SK-N-SH (cell line): ENCODE measurements around the gene COL8A1. TPM values are rescaled to one million over a fixed set of nuclear protein-coding genes. Genes with fewer than 3 reads are reported as not detected.

Source experiments
- CTCF ChIA-PET: fragments of 300-600, 350-600 bp; formaldehyde crosslinking; extraction: SDS; loops from one replicate; lab custom pipeline; 2021; lab: Yijun Ruan, JAX
- POLR2A ChIA-PET: fragments of 350-600 bp; sonication (Branson Sonifier 250); formaldehyde crosslinking; extraction: SDS; loops from one replicate; lab custom pipeline; 2020; ENCODE audit warnings: antibody characterized with exemption, inconsistent platforms; lab: Yijun Ruan, JAX
- DNase-seq: peaks from one replicate; pipeline ENCODE4 v3.0.0; 2012
- H2AFZ ChIP-seq: fragments of 200-600 bp; sonication (generic); 2 replicates; pipeline ENCODE4 v1.8.1; 2016; ENCODE audit warnings: antibody characterized with exemption, mild to moderate bottlenecking, low read depth
- H3F3A ChIP-seq: fragments of 200-600 bp; sonication (generic); replicated peaks from 2 replicates; pipeline ENCODE3; 2016; ENCODE audit warnings: antibody characterized with exemption, mild to moderate bottlenecking; ENCODE audit not compliant: insufficient read depth
- H3K27ac ChIP-seq, 2 experiments: fragments of 200-500 bp in 1 of 2; fragments of 200-600 bp in 1 of 2; sonication (Bioruptor generic) in 1 of 2; sonication (generic), shearing (Covaris generic) in 1 of 2; 2 replicates each; pipeline versions ENCODE4 v1.5.1 to v1.6.1; 2014 to 2016; ENCODE audit warnings: low read depth in 2 of 2, inconsistent platforms in 1 of 2, low read length in 1 of 2, mild to moderate bottlenecking in 1 of 2, mixed read lengths in 1 of 2
- H3K27me3 ChIP-seq: fragments of 200-600 bp; sonication (generic), shearing (Covaris generic); 2 replicates; pipeline ENCODE4 v1.6.1; 2016; ENCODE audit warnings: mixed run types; ENCODE audit not compliant: insufficient read depth
- H3K36me3 ChIP-seq, 2 experiments: fragments of 200-500 bp in 1 of 2; fragments of 200-600 bp in 1 of 2; sonication (Bioruptor generic) in 1 of 2; sonication (generic) in 1 of 2; replicated peaks in 1 of 2; 2 replicates each; pipeline versions ENCODE3 to v1.5.1; 2014 to 2016; ENCODE audit warnings: low read length in 1 of 2, mild to moderate bottlenecking in 1 of 2; ENCODE audit not compliant: insufficient read depth in 2 of 2, control insufficient read depth in 1 of 2
- H3K4me1 ChIP-seq, 2 experiments: fragments of 200-500 bp in 1 of 2; fragments of 200-600 bp in 1 of 2; sonication (Bioruptor generic) in 1 of 2; sonication (generic), shearing (Covaris generic) in 1 of 2; 2 replicates each; pipeline versions ENCODE4 v1.5.1 to v1.6.1; 2014 to 2016; ENCODE audit warnings: low read depth in 1 of 2, low read length in 1 of 2, mixed run types in 1 of 2; ENCODE audit not compliant: insufficient read depth in 2 of 2, control insufficient read depth in 1 of 2
- H3K4me2 ChIP-seq: fragments of 200-600 bp; sonication (generic), shearing (Covaris generic); 2 replicates; pipeline ENCODE4 v1.6.1; 2017; ENCODE audit warnings: mixed run types
- H3K4me3 ChIP-seq, 2 experiments: fragments of 200-500 bp in 1 of 2; fragments of 200-600 bp in 1 of 2; sonication (Bioruptor generic) in 1 of 2; sonication (generic), shearing (Covaris generic) in 1 of 2; 2 replicates each; pipeline versions ENCODE4 v1.5.1 to v1.8.1; 2014 to 2016; ENCODE audit warnings: low read depth in 2 of 2, inconsistent platforms in 1 of 2, low read length in 1 of 2, mild to moderate bottlenecking in 1 of 2, mixed read lengths in 1 of 2, moderate library complexity in 1 of 2
- H3K79me2 ChIP-seq: fragments of 200-600 bp; sonication (generic); 2 replicates; pipeline ENCODE4 v1.8.1; 2017; ENCODE audit warnings: mild to moderate bottlenecking; ENCODE audit not compliant: insufficient read depth
- H3K9ac ChIP-seq: fragments of 200-600 bp; sonication (generic); 2 replicates; pipeline ENCODE4 v1.6.1; 2017; ENCODE audit warnings: mixed run types
- H3K9me2 ChIP-seq: fragments of 200-600 bp; sonication (generic); 2 replicates; pipeline ENCODE4 v1.6.1; 2017; ENCODE audit warnings: mixed run types
- H3K9me3 ChIP-seq: fragments of 200-600 bp; sonication (generic); 2 replicates; pipeline ENCODE4 v1.6.1; 2017; ENCODE audit warnings: mixed run types, mild to moderate bottlenecking, moderate library complexity
- H4K20me1 ChIP-seq: fragments of 200-600 bp; sonication (generic); 2 replicates; pipeline ENCODE4 v1.6.1; 2017; ENCODE audit warnings: mild to moderate bottlenecking, mixed run types; ENCODE audit not compliant: insufficient read depth
- CHD2 ChIP-seq: fragments of 150-350 bp; IDR thresholded peaks from 2 replicates; pipeline ENCODE4 v1.6.1; 2018; ENCODE audit warnings: low read length; ENCODE audit not compliant: partially characterized antibody
- FOSL2 ChIP-seq: IDR thresholded peaks from 2 replicates; pipeline ENCODE4 v1.4.0; 2012; ENCODE audit warnings: low read depth, mild to moderate bottlenecking, moderate library complexity, borderline replicate concordance
- FOXJ3 ChIP-seq: sonication (generic); formaldehyde crosslinking; IDR thresholded peaks from 2 replicates; pipeline ENCODE4 v1.5.1; 2020; ENCODE audit warnings: mild to moderate bottlenecking, missing genetic modification reagents
- FOXM1 ChIP-seq: IDR thresholded peaks from 2 replicates; pipeline ENCODE4 v1.4.0; 2012; ENCODE audit warnings: low read depth, mild to moderate bottlenecking
- JUND ChIP-seq: IDR thresholded peaks from 2 replicates; pipeline ENCODE4 v1.4.0; 2012
- NFIC ChIP-seq: IDR thresholded peaks from 2 replicates; pipeline ENCODE4 v1.4.0; 2012; ENCODE audit warnings: borderline replicate concordance
- RXRA ChIP-seq: IDR thresholded peaks from 2 replicates; pipeline ENCODE4 v1.4.0; 2012; ENCODE audit warnings: low read depth, mild to moderate bottlenecking, borderline replicate concordance
- SIN3A ChIP-seq: IDR thresholded peaks from 2 replicates; pipeline ENCODE4 v1.6.1; 2012; ENCODE audit warnings: low read depth, mild to moderate bottlenecking, low read length, moderate library complexity, borderline replicate concordance
- TAF1 ChIP-seq: IDR thresholded peaks from 2 replicates; pipeline ENCODE4 v1.6.1; 2012; ENCODE audit warnings: low read depth, mild to moderate bottlenecking, low read length, moderate library complexity, borderline replicate concordance
- TCF12 ChIP-seq: IDR thresholded peaks from 2 replicates; pipeline ENCODE4 v1.4.0; 2012
- WGBS: methylation state at CpG from one replicate; pipeline ENCODE4 v1.1.6; 2017; ENCODE audit warnings: low lambda C conversion rate; 5-methylcytosine and 5-hydroxymethylcytosine counted together
- polyA plus RNA-seq, 3 experiments: library from polyadenylated mRNA; depleted of rRNA; stranded (reverse); fragments of >200 nt; gene quantifications; 2 replicates each; pipeline ENCODE4 v1.2.3, GENCODE V29; 2012
- TF ChIP-seq, protein P1 (sequence below): IDR thresholded peaks from 2 replicates; pipeline ENCODE4 v1.4.0; 2012; ENCODE audit warnings: low read depth, borderline replicate concordance
- TF ChIP-seq, protein P2 (sequence below): fragments of 200-600 bp; sonication (generic); IDR thresholded peaks from 2 replicates; pipeline ENCODE4 v1.6.1; 2017; ENCODE audit warnings: antibody characterized with exemption, mild to moderate bottlenecking, moderate library complexity
- TF ChIP-seq, protein P3 (sequence below): IDR thresholded peaks from 2 replicates; pipeline ENCODE4; 2012

COL8A1 gene
- polyA plus RNA-seq, 1 of the 3 experiments (the other 2 are of a cell fraction) = 4.0 TPM

DNA sequence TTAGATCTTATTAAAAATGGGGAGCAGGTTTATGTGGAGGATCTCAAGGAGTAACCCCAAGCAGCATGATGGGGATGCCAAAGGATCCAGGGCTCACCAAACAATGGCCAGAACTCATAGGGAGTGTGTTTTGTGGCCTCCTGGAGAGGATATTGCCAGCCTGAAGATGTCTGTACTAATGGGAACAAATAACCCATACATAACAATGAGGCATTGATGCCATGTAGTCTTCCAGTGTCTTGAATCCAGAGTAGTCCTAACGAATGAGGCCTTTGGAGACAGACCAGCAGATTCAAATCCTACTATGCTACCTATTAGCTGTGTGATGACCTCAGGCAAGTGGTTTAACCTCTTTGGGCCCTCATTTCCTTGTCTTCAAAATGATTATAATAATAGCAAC, 134.3 kb downstream of the COL8A1 start:
- Histone ChIP-seq H3K9me2 (no peaks in the 10 kb centered on the region), H2AFZ (no peak overlapping the region), H3K27ac (no peak overlapping the region), H3K27me3 (no peaks in the 10 kb centered on the region), H3K4me2 (no peak overlapping the region), H3K4me3 (no peak overlapping the region), H3K4me1 (peaks cover 0 to 16% of the 10 kb centered on the region in 2 experiments; a peak in 1 of 4 replicates), H4K20me1 (no peaks in the 10 kb centered on the region), H3K9me3 (no peaks in the 10 kb centered on the region), H3F3A (peaks cover 4% of the 10 kb centered on the region), H3K79me2 (no peaks in the 10 kb centered on the region), H3K36me3 (no peaks in the 10 kb centered on the region), H3K9ac (no peak overlapping the region)
- POLR2A ChIA-PET = no interaction called here
- 31% methylated on average over 1 of the region's 1 CpG for WGBS
- no peak for DNase-seq
- CTCF ChIA-PET = no interaction called here
- TF ChIP-seq JUND = no peak
- no peak for TF ChIP-seq CHD2
- TF ChIP-seq, protein P1, sequence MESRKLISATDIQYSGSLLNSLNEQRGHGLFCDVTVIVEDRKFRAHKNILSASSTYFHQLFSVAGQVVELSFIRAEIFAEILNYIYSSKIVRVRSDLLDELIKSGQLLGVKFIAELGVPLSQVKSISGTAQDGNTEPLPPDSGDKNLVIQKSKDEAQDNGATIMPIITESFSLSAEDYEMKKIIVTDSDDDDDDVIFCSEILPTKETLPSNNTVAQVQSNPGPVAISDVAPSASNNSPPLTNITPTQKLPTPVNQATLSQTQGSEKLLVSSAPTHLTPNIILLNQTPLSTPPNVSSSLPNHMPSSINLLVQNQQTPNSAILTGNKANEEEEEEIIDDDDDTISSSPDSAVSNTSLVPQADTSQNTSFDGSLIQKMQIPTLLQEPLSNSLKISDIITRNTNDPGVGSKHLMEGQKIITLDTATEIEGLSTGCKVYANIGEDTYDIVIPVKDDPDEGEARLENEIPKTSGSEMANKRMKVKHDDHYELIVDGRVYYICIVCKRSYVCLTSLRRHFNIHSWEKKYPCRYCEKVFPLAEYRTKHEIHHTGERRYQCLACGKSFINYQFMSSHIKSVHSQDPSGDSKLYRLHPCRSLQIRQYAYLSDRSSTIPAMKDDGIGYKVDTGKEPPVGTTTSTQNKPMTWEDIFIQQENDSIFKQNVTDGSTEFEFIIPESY = no peak
- TF ChIP-seq FOXJ3 (CRISPR knock-in tag) = no peak
- TF ChIP-seq, protein P2, sequence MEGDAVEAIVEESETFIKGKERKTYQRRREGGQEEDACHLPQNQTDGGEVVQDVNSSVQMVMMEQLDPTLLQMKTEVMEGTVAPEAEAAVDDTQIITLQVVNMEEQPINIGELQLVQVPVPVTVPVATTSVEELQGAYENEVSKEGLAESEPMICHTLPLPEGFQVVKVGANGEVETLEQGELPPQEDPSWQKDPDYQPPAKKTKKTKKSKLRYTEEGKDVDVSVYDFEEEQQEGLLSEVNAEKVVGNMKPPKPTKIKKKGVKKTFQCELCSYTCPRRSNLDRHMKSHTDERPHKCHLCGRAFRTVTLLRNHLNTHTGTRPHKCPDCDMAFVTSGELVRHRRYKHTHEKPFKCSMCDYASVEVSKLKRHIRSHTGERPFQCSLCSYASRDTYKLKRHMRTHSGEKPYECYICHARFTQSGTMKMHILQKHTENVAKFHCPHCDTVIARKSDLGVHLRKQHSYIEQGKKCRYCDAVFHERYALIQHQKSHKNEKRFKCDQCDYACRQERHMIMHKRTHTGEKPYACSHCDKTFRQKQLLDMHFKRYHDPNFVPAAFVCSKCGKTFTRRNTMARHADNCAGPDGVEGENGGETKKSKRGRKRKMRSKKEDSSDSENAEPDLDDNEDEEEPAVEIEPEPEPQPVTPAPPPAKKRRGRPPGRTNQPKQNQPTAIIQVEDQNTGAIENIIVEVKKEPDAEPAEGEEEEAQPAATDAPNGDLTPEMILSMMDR = no peak

DNA sequence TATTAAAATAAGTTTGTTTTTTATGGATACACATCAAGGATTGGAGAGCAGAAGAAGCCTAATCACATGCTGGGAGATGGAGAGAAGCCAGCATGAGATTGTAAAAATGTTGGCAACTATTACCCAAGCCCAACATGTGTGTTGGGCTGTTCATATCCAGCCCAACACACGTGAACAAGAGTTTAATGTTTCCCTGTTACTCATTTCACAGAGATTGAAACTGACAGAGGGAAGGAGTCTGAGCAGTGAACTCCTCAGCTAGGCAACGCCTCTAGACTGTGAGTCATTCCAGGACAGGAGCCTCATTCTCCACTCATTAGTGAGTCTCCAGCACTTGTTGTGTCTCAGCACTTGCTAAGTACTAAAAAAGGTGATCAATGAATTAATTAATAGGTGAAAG, 136.1 kb downstream of the COL8A1 start:
- peaks cover 0 to 16% of the 10 kb centered on the region in 2 experiments; a peak in 1 of 4 replicates for H3K4me1 ChIP-seq
- H4K20me1 ChIP-seq = no peaks in the 10 kb centered on the region
- H3K4me3 ChIP-seq = no peak overlapping the region
- H3K27me3 ChIP-seq = no peaks in the 10 kb centered on the region
- TF ChIP-seq FOSL2 = peak; percentile 57; the same call in 1 of the 2 replicates
- 0 out of 2 replicates have a peak, but pooled peaks have one; percentile 4 for TF ChIP-seq NFIC
- TF ChIP-seq FOXM1 = no peak
- no peak for TF ChIP-seq RXRA
- peak; percentile 22; the same call in 1 of the 2 replicates for TF ChIP-seq JUND
- TF ChIP-seq TCF12 = peak; percentile 27; the same call in 1 of the 2 replicates
- TF ChIP-seq TAF1 = no peak
- TF ChIP-seq SIN3A = no peak
- TF ChIP-seq, protein P3, sequence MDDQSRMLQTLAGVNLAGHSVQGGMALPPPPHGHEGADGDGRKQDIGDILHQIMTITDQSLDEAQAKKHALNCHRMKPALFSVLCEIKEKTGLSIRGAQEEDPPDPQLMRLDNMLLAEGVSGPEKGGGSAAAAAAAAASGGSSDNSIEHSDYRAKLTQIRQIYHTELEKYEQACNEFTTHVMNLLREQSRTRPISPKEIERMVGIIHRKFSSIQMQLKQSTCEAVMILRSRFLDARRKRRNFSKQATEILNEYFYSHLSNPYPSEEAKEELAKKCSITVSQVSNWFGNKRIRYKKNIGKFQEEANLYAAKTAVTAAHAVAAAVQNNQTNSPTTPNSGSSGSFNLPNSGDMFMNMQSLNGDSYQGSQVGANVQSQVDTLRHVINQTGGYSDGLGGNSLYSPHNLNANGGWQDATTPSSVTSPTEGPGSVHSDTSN = peak; percentile 68
- WGBS = 4% methylated on average over 2 of the region's 2 CpGs
- DNase-seq = no peak
- no peaks in the 10 kb centered on the region for H3K79me2 ChIP-seq
- POLR2A ChIA-PET = no interaction called here
- no peak overlapping the region for H2AFZ ChIP-seq
- CTCF ChIA-PET = interaction anchor here (1.7 kb wide), 1 partner anchor 15 kb away, joined by 7 read pairs; no protein-coding TSS in a partner anchor
- H3K36me3 ChIP-seq = no peaks in the 10 kb centered on the region
- H3F3A ChIP-seq = peaks cover 4% of the 10 kb centered on the region
- H3K9ac ChIP-seq = no peak overlapping the region
- H3K9me2 ChIP-seq = no peaks in the 10 kb centered on the region
- H3K27ac ChIP-seq = peak overlapping the region in 1 of 2 experiments; percentile 19; a peak in 1 of 4 replicates
- H3K4me2 ChIP-seq = no peak overlapping the region
- no peaks in the 10 kb centered on the region for H3K9me3 ChIP-seq
